HG03025 (cell line): ENCODE measurements around the gene TMEM220.

Experiments used
- ATAC-seq: cut with Tn5 transposase; IDR thresholded peaks from one replicate; pipeline ENCODE4 v1.9.1; 2021; ENCODE audit warnings: mild to moderate bottlenecking, moderate library complexity; ENCODE audit not compliant: unreplicated experiment, low FRiP score

The TMEM220 gene

GRCh38 chr17:10673312-10673711 is 56.5 kb downstream of the TMEM220 start:
- no peak for ATAC-seq

- ATAC-seq: no peak
Measured at GRCh38 chr17:10668775-10669174, 61.0 kb downstream of the TMEM220 start.

GRCh38 chr17:10666906-10667305 is 62.9 kb downstream of the TMEM220 start:
- ATAC-seq: no peak

GRCh38 chr17:10664571-10664970 is 65.3 kb downstream of the TMEM220 start:
- no peak for ATAC-seq
